ENCODE data around the gene KLHL11. TPM values are rescaled to one million over a fixed set of nuclear protein-coding genes. Genes with fewer than 3 reads are reported as not detected.

Gene KLHL11
- total and polyA plus RNA-seq, 11 donors: 1.1 to 5.9 (median 3.4) TPM

DNA sequence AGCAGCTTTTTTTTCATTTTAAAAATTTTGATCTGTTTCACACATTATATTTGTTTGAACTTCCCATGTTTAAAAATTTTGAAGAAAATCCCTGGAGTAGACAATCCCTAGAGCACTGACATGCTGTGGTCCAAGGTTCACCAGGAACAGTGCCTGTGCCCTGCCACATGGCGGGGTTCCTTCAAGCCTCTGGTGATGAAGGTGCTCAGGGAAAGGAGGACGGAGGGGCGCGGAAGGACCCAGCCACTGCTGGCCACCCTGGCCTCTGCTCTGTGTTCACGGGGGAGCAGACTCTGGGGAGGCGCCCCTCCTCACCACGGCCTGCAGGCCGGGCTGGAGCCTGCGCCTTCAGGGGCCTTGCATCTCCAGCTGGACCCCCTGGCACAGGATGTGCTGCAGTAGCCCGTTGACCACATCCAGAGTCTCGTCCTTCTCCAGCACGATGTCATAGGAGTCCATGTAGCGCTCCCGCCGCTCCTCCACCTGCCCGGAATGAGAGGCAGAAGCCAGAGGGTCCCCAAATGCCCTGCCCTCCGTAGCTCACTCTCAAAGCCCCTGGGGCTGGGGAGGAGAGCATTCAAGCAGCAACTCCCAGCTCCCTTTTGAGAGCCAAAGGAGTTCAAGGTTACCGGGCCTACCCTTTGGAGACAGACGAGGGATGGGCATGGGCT, 39.9 kb downstream of the KLHL11 start:
- Histone ChIP-seq H3K4me3 (no peak overlapping the region), H3K27me3 (no peaks in the 10 kb centered on the region), H3K9me3 (no peaks in the 10 kb centered on the region), H3K36me3 (peaks cover 0 to 56% (median 53%) of the 10 kb centered on the region in 9 donors), H3K4me1 (no peaks in the 10 kb centered on the region), H3K27ac (no peak overlapping the region)
- TF ChIP-seq, protein P1, sequence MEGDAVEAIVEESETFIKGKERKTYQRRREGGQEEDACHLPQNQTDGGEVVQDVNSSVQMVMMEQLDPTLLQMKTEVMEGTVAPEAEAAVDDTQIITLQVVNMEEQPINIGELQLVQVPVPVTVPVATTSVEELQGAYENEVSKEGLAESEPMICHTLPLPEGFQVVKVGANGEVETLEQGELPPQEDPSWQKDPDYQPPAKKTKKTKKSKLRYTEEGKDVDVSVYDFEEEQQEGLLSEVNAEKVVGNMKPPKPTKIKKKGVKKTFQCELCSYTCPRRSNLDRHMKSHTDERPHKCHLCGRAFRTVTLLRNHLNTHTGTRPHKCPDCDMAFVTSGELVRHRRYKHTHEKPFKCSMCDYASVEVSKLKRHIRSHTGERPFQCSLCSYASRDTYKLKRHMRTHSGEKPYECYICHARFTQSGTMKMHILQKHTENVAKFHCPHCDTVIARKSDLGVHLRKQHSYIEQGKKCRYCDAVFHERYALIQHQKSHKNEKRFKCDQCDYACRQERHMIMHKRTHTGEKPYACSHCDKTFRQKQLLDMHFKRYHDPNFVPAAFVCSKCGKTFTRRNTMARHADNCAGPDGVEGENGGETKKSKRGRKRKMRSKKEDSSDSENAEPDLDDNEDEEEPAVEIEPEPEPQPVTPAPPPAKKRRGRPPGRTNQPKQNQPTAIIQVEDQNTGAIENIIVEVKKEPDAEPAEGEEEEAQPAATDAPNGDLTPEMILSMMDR (IDR thresholded peaks at IDR 0.05): no peak
- peak in 2 of 4 donors; percentile 8 to 13 for ATAC-seq
- intact Hi-C loops (cut with DNase I): loop anchor here in 1 of 10 donors (10.0 kb wide), 1 partner anchor 59 kb away; no protein-coding TSS in a partner anchor
- peak in 1 of 5 donors; percentile 41 for DNase-seq
- WGBS, 4 donors: 89 to 91% (median 90%) methylated on average over 11 to 19 of the region's 19 CpGs

- intact Hi-C loops (cut with DNase I): loop anchor here in 1 of 10 donors (10.0 kb wide), 1 partner anchor 61 kb away; no protein-coding TSS in a partner anchor
- ATAC-seq (no peak), DNase-seq (no peak)
- H3K27ac ChIP-seq: no peak overlapping the region
- H3K27me3 ChIP-seq: no peaks in the 10 kb centered on the region
- no peaks in the 10 kb centered on the region for H3K9me3 ChIP-seq
- 61 to 70% (median 68%) methylated on average over 4 to 7 of the region's 7 CpGs for WGBS, 4 donors
- no peak overlapping the region for H3K4me3 ChIP-seq
- no peaks in the 10 kb centered on the region for H3K4me1 ChIP-seq
- no peak for TF ChIP-seq POLR2A (IDR thresholded peaks at IDR 0.05)
- TF ChIP-seq, protein P1 (IDR thresholded peaks at IDR 0.05): no peak
- H3K36me3 ChIP-seq: peaks cover 0 to 44% (median 41%) of the 10 kb centered on the region in 9 donors
Measured at GRCh38 chr17:41824086-41824485, 41.1 kb downstream of the KLHL11 start.

DNA sequence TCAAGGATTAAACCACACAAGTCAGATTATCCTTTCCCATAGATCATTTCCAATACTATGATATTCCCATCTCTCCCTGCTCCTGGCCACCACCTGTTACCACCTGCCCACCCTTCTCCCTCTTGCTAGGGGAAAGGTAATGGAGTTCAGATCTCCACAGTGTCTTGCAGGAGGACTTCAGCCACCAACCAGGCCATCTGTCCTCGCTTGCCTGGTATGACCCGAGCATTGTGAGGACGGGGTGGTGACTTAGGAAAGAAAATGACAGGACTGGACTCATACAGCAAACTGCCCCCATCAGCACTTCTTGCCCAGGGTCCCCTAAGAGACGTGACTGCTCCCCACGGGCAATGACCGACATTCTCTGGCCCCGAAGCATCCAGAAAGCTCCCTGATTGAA, 41.6 kb downstream of the KLHL11 start:
- H3K27ac ChIP-seq: no peak overlapping the region
- H3K4me3 ChIP-seq: no peak overlapping the region
- ATAC-seq: no peak
- no peak for TF ChIP-seq POLR2A (IDR thresholded peaks at IDR 0.05)
- TF ChIP-seq, protein P1 (IDR thresholded peaks at IDR 0.05): no peak
- intact Hi-C loops (cut with DNase I): loop anchor here in 1 of 10 donors (10.0 kb wide), 1 partner anchor 61 kb away; no protein-coding TSS in a partner anchor
- no peaks in the 10 kb centered on the region for H3K4me1 ChIP-seq
- H3K9me3 ChIP-seq: no peaks in the 10 kb centered on the region
- H3K27me3 ChIP-seq: no peaks in the 10 kb centered on the region
- WGBS, 4 donors: 86 to 92% (median 90%) methylated on average over 5 to 7 of the region's 7 CpGs
- DNase-seq: no peak
- peaks cover 0 to 39% (median 36%) of the 10 kb centered on the region in 9 donors for H3K36me3 ChIP-seq

DNA sequence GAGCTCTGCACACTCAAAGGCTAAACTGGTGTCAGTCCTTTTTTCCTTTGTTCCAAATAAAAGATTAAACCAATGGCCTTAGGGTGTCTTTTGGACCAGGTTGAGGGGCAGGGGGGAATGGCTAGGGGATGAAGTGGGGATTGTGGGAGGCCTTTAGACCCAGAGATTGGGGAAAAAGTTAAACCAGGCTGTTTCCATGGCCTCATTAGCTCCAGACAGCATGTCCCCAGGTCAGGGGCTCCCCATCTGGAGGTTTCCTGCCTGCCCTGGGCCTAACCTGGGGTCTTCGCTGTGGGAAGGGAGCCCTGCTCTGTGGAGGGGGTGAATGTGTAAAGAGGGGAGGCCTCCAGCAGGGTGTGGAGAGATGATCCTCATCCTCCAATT, 42.1 kb downstream of the KLHL11 start:
- H3K4me1 ChIP-seq: no peaks in the 10 kb centered on the region
- H3K9me3 ChIP-seq: no peaks in the 10 kb centered on the region
- peaks cover 0 to 35% (median 31%) of the 10 kb centered on the region in 9 donors for H3K36me3 ChIP-seq
- no peaks in the 10 kb centered on the region for H3K27me3 ChIP-seq
- H3K4me3 ChIP-seq: no peak overlapping the region
- no peak for ATAC-seq
- WGBS, 4 donors: 94 to 100% (median 98%) methylated on average over 1 of the region's 1 CpG
- intact Hi-C loops (cut with DNase I): loop anchor here in 1 of 10 donors (10.0 kb wide), 1 partner anchor 62 kb away; no protein-coding TSS in a partner anchor
- TF ChIP-seq, protein P1 (IDR thresholded peaks at IDR 0.05): no peak
- no peak for TF ChIP-seq POLR2A (IDR thresholded peaks at IDR 0.05)
- DNase-seq: no peak
- no peak overlapping the region for H3K27ac ChIP-seq
